DMS53 treated with DMSO at 0.1 percent for 48 hours (cell line): Measurements from ENCODE around the gene DLG2.
"Not testable (repeated sequence)": the region's sequence is repeated elsewhere in the genome, so short reads cannot be mapped to it uniquely, and the experiment has no call there.

Experiments used
- DNase-seq: peaks from one replicate; lab custom pipeline; 2025; ENCODE audit not compliant: unreplicated experiment; lab: John Stamatoyannopoulos, UW

The DLG2 gene

GRCh38 chr11:85132851-85133585 is 494.1 kb downstream of the DLG2 start:
- no peak for DNase-seq

DNA sequence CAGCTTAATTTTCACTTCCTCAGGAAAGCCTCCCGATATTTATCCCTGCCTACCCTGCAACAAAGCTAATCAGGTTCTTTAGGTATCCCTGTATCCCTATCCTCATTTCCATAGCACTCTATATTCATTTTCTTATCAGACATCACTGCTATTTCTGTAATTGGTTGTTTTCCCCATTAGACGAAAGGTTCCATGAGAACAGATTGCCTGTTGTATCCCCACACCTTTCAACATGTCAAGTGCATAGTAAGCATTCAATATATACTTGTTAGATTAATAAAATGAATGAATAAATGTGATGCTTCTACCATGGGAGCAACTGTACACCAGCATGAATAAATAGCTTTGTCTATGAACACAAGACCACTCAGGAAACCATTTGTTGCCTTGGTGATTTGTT is 499.8 kb downstream of the DLG2 start:
- no peak for DNase-seq

DNA sequence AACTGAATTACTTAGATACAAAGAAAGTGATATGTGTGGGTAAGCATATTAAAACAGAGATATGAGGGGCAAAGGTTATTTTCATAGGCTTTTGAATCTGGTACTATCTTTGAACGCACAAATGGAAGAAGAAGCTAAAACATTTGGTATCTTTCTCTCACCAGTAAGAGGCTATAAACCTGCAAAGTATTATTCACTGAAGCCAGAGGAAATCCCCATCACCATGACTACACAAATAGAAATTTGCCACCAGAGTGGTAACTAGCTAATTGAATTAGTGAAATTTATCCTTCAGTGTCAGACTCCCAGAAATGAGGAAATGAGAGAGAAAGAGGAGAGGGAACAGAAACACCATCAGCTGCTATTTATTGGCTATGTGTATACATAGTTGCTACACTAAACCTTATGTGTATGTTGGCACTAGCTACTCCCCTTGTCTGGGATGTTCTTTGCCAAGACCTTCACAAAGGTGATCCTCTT is 503.4 kb downstream of the DLG2 start:
- no peak for DNase-seq

DNA sequence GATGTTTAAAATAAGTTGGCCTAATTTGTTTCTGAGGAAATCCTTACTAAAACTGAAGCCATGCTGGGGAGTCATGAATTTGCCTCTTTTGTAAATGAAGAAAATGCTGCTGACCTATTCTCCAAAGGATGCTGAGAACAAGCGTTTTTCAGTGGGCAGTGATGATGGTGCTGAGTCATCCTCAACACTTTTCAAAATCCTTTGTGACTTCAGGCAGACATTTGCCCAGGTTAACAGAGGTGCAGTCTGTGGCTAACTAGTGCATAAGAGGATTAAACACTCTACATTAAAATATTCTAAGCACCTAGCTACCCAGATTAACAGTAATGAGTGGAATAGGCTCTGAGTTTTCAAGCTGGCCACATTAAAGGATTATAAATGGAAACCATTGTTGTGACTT is 509.0 kb downstream of the DLG2 start:
- DNase-seq, result peak; percentile 25

GRCh38 chr11:85115798-85116197 is 511.3 kb downstream of the DLG2 start:
- peak; percentile 74 for DNase-seq

- DNase-seq, result no peak
Measured at GRCh38 chr11:85114786-85115185, 512.4 kb downstream of the DLG2 start.

- DNase-seq, result not testable (repeated sequence)
Measured at GRCh38 chr11:85110246-85110645, 516.9 kb downstream of the DLG2 start.

- DNase-seq, result no peak
Measured at GRCh38 chr11:85109141-85109540, 518.0 kb downstream of the DLG2 start.

DNA sequence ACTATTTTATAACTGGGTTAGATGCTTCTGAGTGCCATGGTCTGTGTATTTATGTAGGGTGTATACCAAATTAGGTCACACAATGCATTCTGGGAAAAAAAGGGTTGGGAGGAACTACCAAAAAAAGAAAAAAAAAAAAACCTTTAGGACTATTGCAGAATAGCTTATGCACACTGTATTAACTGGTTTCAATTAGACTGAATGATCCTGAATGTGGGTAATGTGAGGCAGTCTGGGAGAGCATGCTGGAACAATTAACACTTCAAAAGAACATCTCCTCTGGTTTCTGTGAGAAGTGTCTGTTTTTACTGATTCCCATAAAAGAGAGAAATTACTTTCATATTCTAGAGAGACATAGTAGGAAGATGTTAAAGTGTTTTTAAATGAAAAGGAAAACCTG is 521.3 kb downstream of the DLG2 start:
- no peak for DNase-seq

- no peak for DNase-seq
Measured at GRCh38 chr11:85099522-85099921, 527.6 kb downstream of the DLG2 start.

DNA sequence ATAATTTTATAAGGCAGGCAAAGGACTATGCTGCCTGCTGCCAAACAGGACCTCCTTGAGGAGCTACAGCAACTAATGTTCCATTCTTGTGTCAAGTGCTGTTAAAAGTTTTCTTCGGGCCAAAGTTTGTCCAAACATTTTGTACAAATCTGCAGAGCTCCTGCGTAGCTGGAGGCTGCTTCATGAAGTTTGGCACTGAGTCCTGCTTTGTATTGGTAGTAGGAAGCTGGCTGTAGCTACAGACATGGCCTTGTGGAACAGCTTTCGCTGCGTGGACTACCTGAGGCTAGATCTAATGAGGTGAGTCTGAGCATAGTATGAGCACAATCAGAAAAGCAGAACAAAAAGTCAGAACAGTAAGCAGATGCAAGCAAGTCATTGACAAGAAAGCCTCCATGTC is 528.1 kb downstream of the DLG2 start:
- DNase-seq, result no peak

GRCh38 chr11:85096939-85097338 is 530.2 kb downstream of the DLG2 start:
- no peak for DNase-seq

- DNase-seq, result peak; percentile 71
Measured at GRCh38 chr11:85095239-85095638, 531.9 kb downstream of the DLG2 start.

DNA sequence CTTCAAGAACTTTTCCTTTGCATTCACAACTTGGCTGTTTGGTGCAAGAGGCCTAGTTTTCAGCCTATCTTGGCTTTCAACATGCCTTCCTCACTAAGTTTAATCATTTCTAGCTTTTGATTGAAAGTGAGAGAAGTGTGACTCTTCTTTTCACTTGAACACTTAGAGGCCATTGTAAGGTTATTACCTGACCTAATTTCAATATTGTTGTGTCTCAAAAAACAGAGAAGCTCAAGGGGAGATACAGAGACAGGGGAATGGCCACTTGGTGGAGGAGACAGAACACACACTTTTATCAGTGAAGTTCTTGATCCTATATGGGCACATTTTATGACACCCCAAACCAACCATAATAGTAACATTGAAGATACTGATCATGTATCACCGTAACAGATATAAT is 532.3 kb downstream of the DLG2 start:
- no peak for DNase-seq

DNA sequence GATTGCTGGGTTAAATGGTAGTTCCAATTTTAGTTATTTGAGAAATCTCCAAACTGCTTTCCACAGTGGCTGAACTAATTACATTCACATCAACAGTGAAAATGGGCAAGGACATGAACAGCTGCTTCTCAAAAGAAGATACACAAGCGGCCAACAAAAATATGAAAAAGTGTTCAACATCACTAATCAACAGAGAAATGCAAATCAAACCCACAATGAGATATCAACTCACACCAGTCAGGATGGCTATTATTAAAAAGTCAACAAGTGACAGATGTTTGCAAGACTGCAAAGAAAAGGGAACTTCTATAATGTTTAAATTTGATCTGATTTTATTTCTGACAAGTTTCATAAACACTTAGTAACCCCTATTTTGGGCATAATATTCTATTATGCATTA is 537.5 kb downstream of the DLG2 start:
- no peak for DNase-seq

- no peak for DNase-seq
Measured at GRCh38 chr11:85088286-85088685, 538.9 kb downstream of the DLG2 start.

DNA sequence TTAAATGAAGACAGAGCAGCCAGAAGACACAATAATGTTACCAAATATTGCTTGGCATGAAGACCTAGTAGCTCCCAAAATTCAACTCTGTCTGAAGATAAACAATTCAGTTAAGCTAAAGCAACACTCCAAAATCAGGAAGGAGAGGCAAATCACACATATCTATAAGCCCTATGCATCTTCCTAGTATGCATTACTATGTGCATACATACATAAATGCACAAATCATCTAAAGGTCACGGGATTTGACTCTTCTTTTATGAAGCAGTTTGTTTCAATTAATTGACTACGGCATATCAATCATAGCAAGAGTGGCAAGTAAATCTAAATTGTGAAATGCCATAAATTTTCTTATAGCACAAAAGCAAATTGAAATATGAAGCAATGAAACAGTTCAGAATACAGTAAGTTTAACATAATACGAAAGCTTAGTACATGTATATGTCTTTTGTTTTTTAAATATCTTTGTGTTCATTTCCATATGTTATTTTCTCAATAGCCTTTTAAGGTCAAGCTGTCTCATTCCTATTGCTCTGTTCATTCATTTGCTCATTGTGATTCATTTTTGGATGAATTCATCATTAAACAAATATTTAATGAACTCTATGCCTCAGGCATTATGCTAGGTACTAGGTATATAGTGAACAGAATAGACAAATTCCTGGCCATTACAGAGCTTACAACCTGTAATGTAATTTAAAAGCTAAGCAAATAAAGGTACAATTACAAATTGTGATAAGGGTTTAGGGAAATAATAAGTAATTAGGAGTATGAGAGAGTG is 540.5 kb downstream of the DLG2 start:
- DNase-seq, result peak; percentile 24

DNA sequence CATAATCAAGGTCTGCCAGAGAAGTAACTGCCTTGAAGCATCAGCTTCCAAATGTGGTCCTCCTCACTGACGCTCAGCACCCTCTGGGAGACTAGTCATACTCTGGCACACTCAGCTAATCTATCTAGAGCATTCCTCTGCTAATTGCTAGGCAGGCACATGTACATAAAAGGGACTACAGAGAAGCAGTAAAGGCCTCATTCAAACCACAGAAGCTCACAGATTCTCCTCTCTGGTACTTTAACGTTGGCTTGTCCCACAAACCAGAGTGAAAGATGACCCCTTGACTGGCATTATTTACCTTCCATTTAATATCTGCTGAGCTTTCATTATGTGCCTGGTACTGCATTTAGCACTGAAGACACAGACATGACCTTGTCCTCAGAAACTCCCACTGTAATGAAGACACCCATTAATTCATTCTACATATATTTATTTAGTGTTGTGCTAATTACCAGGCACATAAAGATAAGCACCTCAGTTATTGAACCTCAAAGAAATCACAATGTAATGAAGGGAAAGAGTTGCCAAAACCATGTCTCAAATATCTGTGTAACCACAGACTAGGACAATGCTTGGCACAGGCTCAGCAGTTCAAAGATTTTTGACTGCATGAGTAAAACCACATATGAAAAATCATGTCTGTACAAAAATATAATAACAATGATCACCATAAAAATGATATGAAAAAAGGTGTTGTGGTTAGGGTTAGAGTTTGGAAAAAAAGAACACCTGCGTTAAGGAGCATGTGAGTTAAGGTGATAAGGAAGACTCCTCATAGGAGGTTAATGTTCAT is 550.4 kb downstream of the DLG2 start:
- no peak for DNase-seq

DNA sequence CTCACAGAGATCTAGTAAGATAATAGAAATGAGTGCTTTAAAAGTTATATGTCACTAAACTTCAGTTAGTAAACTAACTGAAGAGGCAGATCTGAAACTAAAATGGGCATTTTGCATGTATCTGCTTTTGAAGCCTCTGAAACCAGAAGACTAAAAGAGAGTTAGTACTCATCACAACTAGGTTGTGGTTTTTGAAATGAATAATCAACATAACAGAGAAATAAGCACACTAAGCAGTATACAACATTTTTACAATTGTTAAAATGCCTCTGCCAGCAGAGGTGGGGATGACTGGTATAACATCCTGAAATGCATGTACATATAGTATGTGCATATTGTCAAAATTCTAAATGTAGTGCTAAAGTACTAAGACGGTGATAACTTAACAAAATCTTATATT is 564.5 kb downstream of the DLG2 start:
- no peak for DNase-seq

- no peak for DNase-seq
Measured at GRCh38 chr11:85052636-85053035, 574.5 kb downstream of the DLG2 start.

DNA sequence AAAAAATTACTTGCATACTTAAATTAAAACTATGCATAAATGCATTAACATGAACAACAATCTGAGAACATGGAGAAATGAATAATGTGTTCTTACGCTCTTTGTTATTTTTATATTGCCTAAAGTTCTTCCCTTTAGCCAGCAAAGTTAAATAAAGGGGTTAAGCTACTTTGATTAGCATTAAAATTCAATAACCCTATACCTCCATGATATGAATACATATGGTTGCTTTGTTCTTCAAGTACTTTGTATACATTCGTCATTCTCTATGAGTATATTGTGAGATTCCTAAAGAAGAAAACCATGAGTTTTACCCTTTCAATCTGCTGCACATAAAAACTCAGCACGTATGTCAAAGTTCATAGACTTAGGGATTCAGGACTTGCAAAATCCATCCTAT is 578.3 kb downstream of the DLG2 start:
- DNase-seq, result no peak

- no peak for DNase-seq
Measured at GRCh38 chr11:85045716-85046115, 581.4 kb downstream of the DLG2 start.
